Activated naive CD4-positive, alpha-beta T cell treated with anti-CD3 and anti-CD28 coated beads, Interleukin-2, amount 10 ng/mL, durations not matched to agents 7 days and 5 days (primary cell): Measurements from ENCODE around the gene MYBBP1A.

Experiments used
- CTCF ChIA-PET: fragments of 350-600 bp; sonication (Branson Sonifier 250); formaldehyde crosslinking; loops from one replicate; lab custom pipeline; 2021; ENCODE audit warnings: antibody characterized with exemption; lab: Charles Lee
- DNase-seq: peaks from one replicate; pipeline ENCODE4 v3.0.0-alpha.2; 2020
- H3K27ac Mint-ChIP-seq: one replicate; pipeline ENCODE4 v1.8.0; 2021; ENCODE audit warnings: mild to moderate bottlenecking, moderate library complexity, mixed read lengths
- H3K27me3 Mint-ChIP-seq: one replicate; pipeline ENCODE4 v1.8.0; 2021; ENCODE audit warnings: mild to moderate bottlenecking, mixed read lengths
- H3K36me3 Mint-ChIP-seq: one replicate; pipeline ENCODE4 v1.8.0; 2021; ENCODE audit warnings: mixed read lengths
- H3K4me1 Mint-ChIP-seq: one replicate; pipeline ENCODE4 v1.8.0; 2021; ENCODE audit warnings: mixed read lengths
- H3K4me3 Mint-ChIP-seq: one replicate; pipeline ENCODE4 v1.8.0; 2021; ENCODE audit warnings: mild to moderate bottlenecking, moderate library complexity, mixed read lengths
- H3K9me3 Mint-ChIP-seq: one replicate; pipeline ENCODE4 v1.8.0; 2021; ENCODE audit warnings: mixed read lengths

The MYBBP1A gene

DNA sequence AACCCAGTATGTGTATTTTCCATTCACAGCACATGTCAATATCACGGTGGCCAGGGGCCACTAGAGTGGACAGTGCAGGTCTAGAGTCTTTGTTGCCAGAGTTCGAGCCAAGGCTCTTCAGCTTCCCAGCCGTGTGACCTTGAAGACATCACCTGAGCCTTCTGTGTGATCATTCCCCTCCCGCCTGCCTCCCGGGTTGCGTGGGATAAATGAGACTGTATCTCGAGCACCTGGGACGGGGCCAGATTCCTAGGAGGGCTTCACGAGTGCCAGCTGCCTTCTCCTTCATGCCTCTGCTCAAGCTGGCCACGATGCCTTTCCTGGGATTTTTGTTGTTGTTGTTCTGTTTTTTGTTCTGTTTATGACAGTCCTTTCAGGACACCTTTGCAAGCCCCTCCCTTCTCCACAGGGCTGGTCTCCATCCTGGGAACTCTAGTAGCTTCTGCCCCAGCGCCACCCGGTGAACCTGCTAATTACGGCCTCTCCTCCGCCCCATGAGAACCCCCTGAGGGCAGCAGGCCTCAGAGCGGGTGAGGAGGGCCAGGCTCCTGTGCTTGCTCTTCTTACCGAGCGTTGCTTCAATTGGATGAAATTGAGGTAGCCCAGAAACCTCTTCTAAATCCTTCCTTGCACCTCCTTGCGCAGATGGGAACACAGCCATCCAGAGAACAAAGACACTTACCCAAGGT, 52.6 kb downstream of the MYBBP1A start:
- Mint-ChIP-seq H3K4me3 (no peak overlapping the region), H3K27ac (no peak overlapping the region), H3K4me1 (peaks cover 36% of the 10 kb centered on the region), H3K27me3 (peaks cover 90% of the 10 kb centered on the region), H3K9me3 (no peaks in the 10 kb centered on the region), H3K36me3 (no peaks in the 10 kb centered on the region)
- CTCF ChIA-PET, result interaction anchor here (0.6 kb wide), 1 partner anchor 1358 kb away, joined by 3 read pairs; no protein-coding TSS in a partner anchor
- no peak for DNase-seq

DNA sequence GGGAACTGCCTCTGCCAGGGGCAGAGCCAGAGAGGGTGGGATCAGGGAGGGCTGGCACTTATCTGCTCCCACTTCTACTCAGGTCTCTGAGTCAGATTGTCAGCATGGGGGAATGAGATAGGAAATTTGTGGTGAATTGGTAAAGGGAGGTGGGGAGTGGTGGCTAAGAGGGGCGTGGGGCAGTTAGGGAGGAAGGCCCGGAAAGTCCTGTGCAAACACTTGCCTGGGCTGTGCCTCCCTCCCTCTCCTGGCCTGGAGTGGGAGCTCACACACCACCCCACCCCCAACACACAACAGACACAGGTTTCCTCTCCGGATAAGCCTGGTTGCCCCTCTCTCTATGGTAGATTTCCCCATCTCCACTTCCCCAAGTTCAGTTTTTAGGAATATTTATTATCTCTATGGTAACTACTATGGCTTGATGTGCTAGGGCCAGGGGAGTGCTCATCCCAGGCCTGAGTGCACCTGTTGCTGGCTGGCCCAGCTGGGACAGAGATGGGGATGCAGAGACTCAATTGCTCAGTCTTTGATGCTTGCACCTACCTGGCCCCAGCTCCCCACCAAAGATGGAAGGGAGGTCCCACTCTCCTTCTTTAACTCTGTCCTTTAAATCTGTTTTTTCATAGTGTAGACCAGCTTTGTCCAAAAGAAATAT, 53.8 kb downstream of the MYBBP1A start:
- peaks cover 36% of the 10 kb centered on the region for H3K4me1 Mint-ChIP-seq
- no peaks in the 10 kb centered on the region for H3K9me3 Mint-ChIP-seq
- no peak for DNase-seq
- CTCF ChIA-PET, result interaction anchor here (0.6 to 1.7 kb wide), 3 partner anchors 8 to 712 kb away, joined by 3 to 4 read pairs (median 3); no protein-coding TSS in a partner anchor
- peaks cover 95% of the 10 kb centered on the region for H3K27me3 Mint-ChIP-seq
- H3K36me3 Mint-ChIP-seq, result no peaks in the 10 kb centered on the region
- H3K27ac Mint-ChIP-seq, result no peak overlapping the region
- no peak overlapping the region for H3K4me3 Mint-ChIP-seq

DNA sequence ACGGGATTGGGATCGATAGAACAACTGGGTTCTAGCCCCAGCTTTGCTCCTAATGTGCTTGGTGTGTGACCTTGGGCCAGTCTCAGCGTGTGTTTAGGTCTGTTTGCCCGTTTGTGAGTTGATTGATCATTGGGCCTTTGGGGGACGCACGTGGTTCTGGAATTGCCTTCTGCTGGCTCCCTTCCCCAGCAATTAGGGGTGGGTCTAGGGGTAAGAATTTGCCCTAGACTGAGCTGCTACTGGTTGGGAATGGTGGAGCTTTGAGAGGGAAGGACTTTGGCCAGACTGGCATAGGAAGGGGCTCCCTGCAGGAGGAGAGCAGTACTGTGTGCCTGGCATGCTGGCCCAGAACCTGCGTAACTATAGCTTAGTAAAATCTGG, 55.0 kb downstream of the MYBBP1A start:
- CTCF ChIA-PET, result interaction anchor here (0.8 to 1.7 kb wide), 4 partner anchors 10 to 79 kb away, joined by 3 to 4 read pairs (median 4); no protein-coding TSS in a partner anchor
- DNase-seq, result no peak
- H3K27ac Mint-ChIP-seq, result no peak overlapping the region
- H3K9me3 Mint-ChIP-seq, result no peaks in the 10 kb centered on the region
- H3K36me3 Mint-ChIP-seq, result no peaks in the 10 kb centered on the region
- H3K4me3 Mint-ChIP-seq, result peak overlapping the region; percentile 20
- peaks cover 36% of the 10 kb centered on the region for H3K4me1 Mint-ChIP-seq
- peaks cover 95% of the 10 kb centered on the region for H3K27me3 Mint-ChIP-seq

DNA sequence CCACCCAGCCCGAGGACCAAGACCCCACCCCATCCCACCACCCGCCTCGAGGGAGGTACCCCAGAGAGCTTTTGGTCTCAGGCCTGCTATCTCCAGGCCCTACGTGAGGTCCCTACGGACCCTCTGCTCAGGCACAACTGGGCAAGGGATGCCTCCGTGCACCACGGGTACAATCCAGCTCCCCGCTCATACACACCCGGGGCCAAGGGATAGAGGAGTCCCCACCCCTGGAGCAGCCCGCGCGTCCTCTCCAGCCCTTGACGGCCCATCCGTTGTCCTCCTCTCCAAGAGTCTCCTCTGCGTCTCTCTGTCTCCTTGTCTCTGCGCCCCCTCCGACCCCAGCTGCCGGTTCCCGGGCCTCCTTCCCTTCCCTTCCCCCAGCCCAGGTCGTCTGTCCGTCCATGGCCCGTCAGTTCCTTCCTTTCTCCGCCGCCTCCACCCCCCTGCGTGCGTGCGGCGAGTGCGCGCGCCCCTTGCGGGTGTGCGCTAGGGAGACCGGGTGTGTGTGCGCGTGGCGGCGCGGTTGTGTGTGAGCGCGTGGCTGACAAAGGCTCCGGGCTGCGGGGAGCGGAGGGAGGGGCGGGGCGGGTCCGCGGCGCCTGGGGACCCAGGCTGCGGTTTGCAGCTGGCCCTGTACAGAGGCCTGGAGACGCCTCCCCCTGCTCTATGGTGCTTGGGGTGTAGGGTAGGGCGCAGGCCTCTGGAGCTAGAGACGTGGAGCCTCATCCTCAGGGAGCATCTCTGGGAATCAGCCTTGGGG, 55.6 kb downstream of the MYBBP1A start:
- DNase-seq, result peak; percentile 52
- Mint-ChIP-seq H3K36me3 (no peaks in the 10 kb centered on the region), H3K4me3 (peak overlapping the region; percentile 56), H3K27me3 (peaks cover 91% of the 10 kb centered on the region), H3K9me3 (no peaks in the 10 kb centered on the region), H3K27ac (no peak overlapping the region), H3K4me1 (peaks cover 31% of the 10 kb centered on the region)
- CTCF ChIA-PET, result interaction anchor here (1.5 to 1.7 kb wide), 2 partner anchors 10 to 79 kb away, joined by 3 to 4 read pairs; no protein-coding TSS in a partner anchor

DNA sequence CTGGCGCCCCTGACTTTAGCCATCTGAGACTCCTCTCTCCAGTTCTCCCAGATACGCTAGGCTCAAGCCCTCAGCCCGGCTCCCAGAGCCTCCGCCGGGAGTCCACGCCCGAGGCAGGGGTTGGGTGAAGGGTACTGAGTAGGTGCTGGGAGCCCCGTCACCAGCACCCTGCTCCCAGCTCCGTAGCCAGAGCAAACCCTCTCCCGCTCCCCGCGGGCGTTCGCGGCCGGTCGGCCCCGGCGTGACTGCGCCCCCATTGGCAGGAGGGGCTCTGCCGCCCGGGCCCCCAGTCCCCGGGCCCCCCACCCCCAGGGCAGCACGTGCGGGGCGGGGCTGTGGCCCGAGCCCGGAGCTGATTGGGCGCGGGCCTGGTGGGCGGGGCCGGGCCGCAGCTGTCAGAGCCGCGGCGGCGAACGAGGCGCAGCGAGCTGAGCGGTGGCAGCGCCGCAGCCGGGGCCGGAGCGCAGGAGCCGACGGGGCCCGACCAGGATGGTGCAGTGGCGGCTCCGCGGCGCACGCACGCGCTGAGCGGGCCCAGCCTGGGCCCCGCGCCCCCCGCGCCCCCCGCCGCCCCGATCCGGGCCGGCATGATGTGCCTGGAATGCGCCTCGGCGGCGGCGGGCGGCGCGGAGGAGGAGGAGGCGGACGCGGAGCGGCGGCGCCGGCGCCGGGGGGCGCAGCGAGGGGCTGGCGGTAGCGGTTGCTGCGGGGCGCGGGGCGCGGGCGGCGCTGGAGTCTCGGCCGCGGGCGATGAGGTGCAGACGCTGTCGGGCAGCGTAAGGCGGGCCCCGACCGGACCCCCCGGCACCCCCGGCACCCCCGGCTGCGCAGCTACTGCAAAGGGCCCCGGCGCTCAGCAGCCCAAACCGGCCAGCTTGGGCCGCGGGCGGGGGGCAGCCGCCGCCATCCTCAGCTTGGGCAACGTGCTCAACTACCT, 56.5 kb downstream of the MYBBP1A start, which contains the start of gene SPNS2:
TSS of gene SPNS2 (plus strand) at position 421 of the 937 bp plus-strand sequence. CDS start at position 588, 167 bp downstream.
- Mint-ChIP-seq H3K27ac (no peak within 1 kb of the TSS), H3K36me3 (no peaks in the 10 kb centered on the region), H3K4me3 (peak within 1 kb of the TSS; percentile 56), H3K9me3 (no peaks in the 10 kb centered on the region), H3K27me3 (peaks cover 86% of the 10 kb centered on the region), H3K4me1 (peaks cover 23% of the 10 kb centered on the region)
- CTCF ChIA-PET, result interaction anchor here (1.0 to 1.5 kb wide), 2 partner anchors 68 to 78 kb away, joined by 3 read pairs; no protein-coding TSS in a partner anchor
- peak; percentile 69 for DNase-seq

DNA sequence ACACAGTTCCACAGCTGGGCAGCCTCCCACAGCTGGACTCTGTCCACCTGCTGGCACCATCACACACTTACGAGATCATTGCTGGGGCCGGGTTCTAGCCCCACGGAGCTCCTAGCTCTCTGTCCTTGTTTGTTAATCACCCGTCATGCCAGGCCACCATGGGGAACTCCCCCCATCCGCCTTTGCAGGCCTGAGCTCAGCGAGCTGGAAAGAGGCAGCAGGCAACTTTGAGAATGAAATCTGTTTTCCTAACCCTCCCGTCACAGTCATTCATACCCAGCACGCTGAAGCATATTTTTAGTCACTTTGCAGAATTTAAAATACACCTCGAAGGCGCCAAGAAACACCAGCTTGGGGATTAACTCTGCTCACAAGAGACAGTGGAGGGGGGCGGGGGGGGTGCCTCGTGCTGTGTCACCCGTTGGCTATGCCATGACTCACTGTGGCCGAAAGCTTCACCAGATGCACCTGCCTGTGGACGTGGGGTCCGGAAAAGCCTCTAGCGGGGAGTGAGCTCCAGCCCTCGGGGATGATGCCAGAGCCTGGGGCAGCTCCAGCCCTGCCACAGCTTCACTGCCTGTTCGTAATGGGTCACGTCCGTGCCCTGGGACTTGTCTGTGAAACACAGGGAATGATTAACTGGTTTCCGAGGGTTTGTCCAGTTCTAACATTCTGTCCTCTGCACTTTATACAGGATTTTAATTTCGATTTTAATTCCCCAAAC, 57.9 kb downstream of the MYBBP1A start:
- CTCF ChIA-PET, result interaction anchor here (0.6 kb wide), 1 partner anchor 41 kb away, joined by 3 read pairs; no protein-coding TSS in a partner anchor
- Mint-ChIP-seq H3K9me3 (no peaks in the 10 kb centered on the region), H3K4me1 (peaks cover 21% of the 10 kb centered on the region), H3K27me3 (peaks cover 77% of the 10 kb centered on the region), H3K36me3 (no peaks in the 10 kb centered on the region), H3K27ac (no peak overlapping the region), H3K4me3 (no peak overlapping the region)
- no peak for DNase-seq

DNA sequence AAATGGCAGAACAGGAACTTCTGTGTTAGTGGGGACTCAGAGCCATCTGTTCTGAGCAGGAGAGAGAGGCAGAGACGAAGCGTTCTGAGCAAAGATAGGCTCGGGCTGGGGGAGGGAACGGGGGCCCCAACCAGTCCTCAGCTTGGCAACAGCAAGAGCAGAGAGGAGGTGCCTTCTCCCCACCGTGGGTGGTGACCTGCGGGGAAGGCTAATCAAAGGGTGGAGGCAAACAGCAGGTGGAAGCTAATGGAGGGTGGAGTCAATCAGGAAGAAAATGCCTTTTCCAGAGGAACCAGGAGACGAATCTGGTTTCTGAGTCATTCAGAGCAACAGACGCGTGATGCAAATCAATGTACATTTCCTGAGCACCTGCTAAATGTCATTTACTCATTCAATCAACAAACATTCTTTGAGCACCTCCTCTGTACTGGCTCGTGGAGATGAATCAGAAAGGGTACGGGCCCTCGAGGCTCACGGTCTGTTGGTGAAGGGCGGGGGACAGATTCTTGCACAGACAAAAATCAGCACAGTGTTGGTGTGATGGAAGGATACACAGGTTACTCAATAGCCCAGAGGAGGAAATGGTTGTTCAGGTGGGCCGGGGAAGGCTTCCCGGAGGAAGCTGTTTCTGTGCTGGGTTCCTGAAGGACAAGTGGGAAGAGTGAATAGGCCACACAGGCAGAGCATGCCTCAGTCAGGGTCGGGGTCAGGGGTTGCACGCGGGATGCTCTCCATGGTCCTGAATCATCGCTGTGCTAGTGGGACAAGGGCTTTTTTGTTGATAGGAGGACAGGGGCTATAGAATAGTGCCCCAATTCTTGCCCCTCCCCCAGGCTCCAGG, 62.2 kb downstream of the MYBBP1A start:
- DNase-seq, result peak; percentile 72
- H3K27ac Mint-ChIP-seq, result no peak overlapping the region
- CTCF ChIA-PET, result no interaction called here

DNA sequence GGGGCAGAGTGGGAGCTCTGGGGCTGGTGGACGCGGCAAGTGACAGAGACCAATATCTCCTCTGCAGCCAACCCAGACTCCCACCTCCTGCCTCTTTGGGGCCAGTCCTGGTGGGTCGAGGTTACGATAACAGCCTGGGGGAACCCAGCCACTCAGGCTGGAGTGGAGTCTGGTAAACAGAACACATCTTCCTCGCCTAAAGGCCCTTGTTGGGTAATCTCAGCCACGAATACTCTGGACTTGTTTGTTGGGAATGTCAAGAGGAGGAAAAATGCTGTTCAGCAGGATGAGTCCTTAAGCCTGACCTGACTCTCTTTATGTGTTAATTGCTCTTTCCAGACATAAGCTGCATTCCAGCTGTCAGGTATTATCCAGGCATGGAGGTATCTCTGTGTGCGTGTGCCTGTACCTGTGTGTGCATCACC, 64.5 kb downstream of the MYBBP1A start:
- CTCF ChIA-PET, result no interaction called here
- DNase-seq, result no peak
- Mint-ChIP-seq H3K4me3 (no peak overlapping the region), H3K27me3 (peaks cover 22% of the 10 kb centered on the region), H3K9me3 (no peaks in the 10 kb centered on the region), H3K4me1 (peaks cover 18% of the 10 kb centered on the region), H3K27ac (no peak overlapping the region), H3K36me3 (peaks cover 5% of the 10 kb centered on the region)

More for the DNA sequence above, 62.2 kb downstream of the MYBBP1A start:
- H3K4me3 Mint-ChIP-seq, result no peak overlapping the region
- peaks cover 2% of the 10 kb centered on the region for H3K4me1 Mint-ChIP-seq
- H3K27me3 Mint-ChIP-seq, result peaks cover 44% of the 10 kb centered on the region
- no peaks in the 10 kb centered on the region for H3K36me3 Mint-ChIP-seq
- no peaks in the 10 kb centered on the region for H3K9me3 Mint-ChIP-seq

DNA sequence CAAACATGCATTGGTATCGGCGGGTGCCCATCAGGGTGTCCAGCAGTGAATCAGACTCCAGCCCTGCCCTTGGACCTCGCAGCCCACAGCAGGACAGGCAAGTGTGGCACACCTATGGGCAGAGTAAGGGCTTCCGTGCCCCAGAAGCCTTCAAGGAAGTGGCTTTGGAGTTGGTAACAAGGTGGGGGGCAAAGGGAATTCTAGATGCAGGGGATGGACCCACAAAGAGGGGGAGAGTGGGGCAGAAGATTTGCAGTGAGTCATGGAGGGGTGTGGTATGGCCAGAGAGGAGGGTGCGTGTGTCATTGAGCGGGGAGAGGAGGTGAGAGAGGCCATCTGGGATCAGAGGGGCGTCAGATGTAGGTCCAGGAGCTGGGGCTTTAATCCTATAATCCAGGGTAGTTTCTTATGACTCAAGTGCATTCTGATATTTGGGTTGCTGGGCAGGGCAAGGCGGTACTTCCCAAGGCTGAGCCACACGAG, 65.0 kb downstream of the MYBBP1A start:
- H3K4me3 Mint-ChIP-seq, result no peak overlapping the region
- no peak for DNase-seq
- H3K9me3 Mint-ChIP-seq, result no peaks in the 10 kb centered on the region
- H3K27ac Mint-ChIP-seq, result no peak overlapping the region
- peaks cover 22% of the 10 kb centered on the region for H3K4me1 Mint-ChIP-seq
- CTCF ChIA-PET, result no interaction called here
- peaks cover 6% of the 10 kb centered on the region for H3K36me3 Mint-ChIP-seq
- H3K27me3 Mint-ChIP-seq, result peaks cover 17% of the 10 kb centered on the region

DNA sequence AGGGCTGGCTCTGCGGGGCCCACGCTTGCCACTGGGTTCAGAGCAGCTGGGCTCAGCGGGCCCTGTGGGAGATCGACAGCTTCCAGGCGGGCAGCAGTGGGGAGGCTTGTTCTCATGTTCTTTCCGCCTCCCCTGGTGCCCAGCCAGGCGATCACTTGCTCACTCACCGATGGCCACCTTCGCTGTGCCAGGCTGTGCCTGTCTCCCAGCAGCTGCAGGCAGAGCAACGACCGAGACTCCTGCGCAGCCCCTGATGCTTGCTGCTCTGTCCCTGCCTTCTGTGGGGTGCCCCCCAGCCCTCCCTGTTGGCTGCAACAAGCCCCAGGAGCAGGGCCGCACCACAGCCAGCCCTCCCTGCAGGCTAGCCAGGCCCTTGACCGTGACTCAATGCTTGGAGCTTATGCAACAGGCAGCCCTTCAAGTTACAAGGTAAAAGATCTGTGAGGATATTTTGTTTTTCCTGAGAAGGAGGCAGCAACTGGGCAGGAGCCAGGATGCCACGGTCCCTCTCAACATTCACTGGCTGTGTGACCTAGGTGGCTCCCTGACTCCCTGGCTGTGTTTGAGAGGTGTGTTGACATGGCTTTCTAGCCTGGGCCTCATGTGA, 66.1 kb downstream of the MYBBP1A start:
- Mint-ChIP-seq H3K27ac (no peak overlapping the region), H3K27me3 (peaks cover 11% of the 10 kb centered on the region), H3K9me3 (no peaks in the 10 kb centered on the region), H3K4me3 (no peak overlapping the region), H3K4me1 (peaks cover 28% of the 10 kb centered on the region), H3K36me3 (peaks cover 10% of the 10 kb centered on the region)
- CTCF ChIA-PET, result no interaction called here
- DNase-seq, result no peak
